Vagina (tissue), 2 donors: ENCODE data around the gene LMO3. TPM values are rescaled to one million over a fixed set of nuclear protein-coding genes. Genes with fewer than 3 reads are reported as not detected.

Experiments used
- DNase-seq, 2 donors: peaks; one replicate each; pipeline ENCODE4 v3.0.0-alpha.2; 2017; ENCODE audit errors: extremely low spot score in 2 of 2
- H3K27ac ChIP-seq: fragments of 200-600 bp; sonication (generic); one replicate; pipeline ENCODE4 v1.5.1; 2019
- H3K27me3 ChIP-seq: fragments of 200-600 bp; sonication (generic); one replicate; pipeline ENCODE4 v1.5.1; 2019
- H3K36me3 ChIP-seq, 2 donors: fragments of 200-600 bp; sonication (generic); one replicate each; pipeline ENCODE4 v1.5.1; 2017 to 2019
- H3K4me1 ChIP-seq: fragments of 200-600 bp; sonication (generic); one replicate; pipeline ENCODE4 v1.5.1; 2019
- H3K4me3 ChIP-seq, 2 donors: fragments of 200-600 bp; sonication (generic); 1 replicate in 1 of 2; 2 replicates in 1 of 2; pipeline ENCODE4 v1.5.1; 2016 to 2019
- H3K9me3 ChIP-seq: fragments of 200-600 bp; sonication (generic); one replicate; pipeline ENCODE4 v1.5.1; 2019
- POLR2A ChIP-seq, 2 donors: fragments of 450-650 bp; IDR thresholded peaks; one replicate each; pipeline ENCODE4 v1.6.1; 2017; ENCODE audit warnings: antibody characterized with exemption in 2 of 2, mild to moderate bottlenecking in 2 of 2, moderate library complexity in 2 of 2
- POLR2AphosphoS5 ChIP-seq, 2 donors: sonication (generic); formaldehyde crosslinking; IDR thresholded peaks; one replicate each; pipeline ENCODE4 v1.9.0; 2017; ENCODE audit warnings: antibody characterized with exemption in 2 of 2, mild to moderate bottlenecking in 2 of 2, low read depth in 1 of 2; ENCODE audit not compliant: insufficient read depth in 1 of 2
- intact Hi-C: fragments of 100-400 bp; cut with DNase I; formaldehyde crosslinking; loops from one replicate; pipeline ENCODE4 v1.15.1; 2023
- total RNA-seq: library from RNA; depleted of rRNA; stranded (reverse); fragments of >200 nt; gene quantifications from one replicate; pipeline ENCODE4 v1.2.3, GENCODE V29; 2016
- TF ChIP-seq, protein P1 (sequence below), 3 experiments: fragments of 450-650 bp in 2 of 3; fragments of 200-600 bp in 1 of 3; sonication (generic) in 1 of 3; IDR thresholded peaks; one replicate each; pipeline ENCODE4 v1.5.1; 2017 to 2019; ENCODE audit warnings: antibody characterized with exemption in 3 of 3, mild to moderate bottlenecking in 2 of 3, moderate library complexity in 2 of 3

Gene LMO3
- total RNA-seq, 1 donor from 2014 or later: 73.7 TPM

- intact Hi-C loops: no loop called here
- no peak overlapping the region for H3K27ac ChIP-seq
- no peaks in the 10 kb centered on the region for H3K27me3 ChIP-seq
- TF ChIP-seq POLR2AphosphoS5 (IDR thresholded peaks at IDR 0.05; ENCODE audit: insufficient read depth in 1 of 2, low read depth in 1 of 2) (no peak), POLR2A (IDR thresholded peaks at IDR 0.05) (no peak)
- TF ChIP-seq, protein P1, sequence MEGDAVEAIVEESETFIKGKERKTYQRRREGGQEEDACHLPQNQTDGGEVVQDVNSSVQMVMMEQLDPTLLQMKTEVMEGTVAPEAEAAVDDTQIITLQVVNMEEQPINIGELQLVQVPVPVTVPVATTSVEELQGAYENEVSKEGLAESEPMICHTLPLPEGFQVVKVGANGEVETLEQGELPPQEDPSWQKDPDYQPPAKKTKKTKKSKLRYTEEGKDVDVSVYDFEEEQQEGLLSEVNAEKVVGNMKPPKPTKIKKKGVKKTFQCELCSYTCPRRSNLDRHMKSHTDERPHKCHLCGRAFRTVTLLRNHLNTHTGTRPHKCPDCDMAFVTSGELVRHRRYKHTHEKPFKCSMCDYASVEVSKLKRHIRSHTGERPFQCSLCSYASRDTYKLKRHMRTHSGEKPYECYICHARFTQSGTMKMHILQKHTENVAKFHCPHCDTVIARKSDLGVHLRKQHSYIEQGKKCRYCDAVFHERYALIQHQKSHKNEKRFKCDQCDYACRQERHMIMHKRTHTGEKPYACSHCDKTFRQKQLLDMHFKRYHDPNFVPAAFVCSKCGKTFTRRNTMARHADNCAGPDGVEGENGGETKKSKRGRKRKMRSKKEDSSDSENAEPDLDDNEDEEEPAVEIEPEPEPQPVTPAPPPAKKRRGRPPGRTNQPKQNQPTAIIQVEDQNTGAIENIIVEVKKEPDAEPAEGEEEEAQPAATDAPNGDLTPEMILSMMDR (IDR thresholded peaks at IDR 0.05): no peak
- H3K9me3 ChIP-seq: no peaks in the 10 kb centered on the region
- H3K4me3 ChIP-seq: no peak overlapping the region
- DNase-seq: no peak
- H3K4me1 ChIP-seq: no peaks in the 10 kb centered on the region
- H3K36me3 ChIP-seq: no peaks in the 10 kb centered on the region
Measured at GRCh38 chr12:16579041-16579440, 26.9 kb downstream of the LMO3 start.

DNA sequence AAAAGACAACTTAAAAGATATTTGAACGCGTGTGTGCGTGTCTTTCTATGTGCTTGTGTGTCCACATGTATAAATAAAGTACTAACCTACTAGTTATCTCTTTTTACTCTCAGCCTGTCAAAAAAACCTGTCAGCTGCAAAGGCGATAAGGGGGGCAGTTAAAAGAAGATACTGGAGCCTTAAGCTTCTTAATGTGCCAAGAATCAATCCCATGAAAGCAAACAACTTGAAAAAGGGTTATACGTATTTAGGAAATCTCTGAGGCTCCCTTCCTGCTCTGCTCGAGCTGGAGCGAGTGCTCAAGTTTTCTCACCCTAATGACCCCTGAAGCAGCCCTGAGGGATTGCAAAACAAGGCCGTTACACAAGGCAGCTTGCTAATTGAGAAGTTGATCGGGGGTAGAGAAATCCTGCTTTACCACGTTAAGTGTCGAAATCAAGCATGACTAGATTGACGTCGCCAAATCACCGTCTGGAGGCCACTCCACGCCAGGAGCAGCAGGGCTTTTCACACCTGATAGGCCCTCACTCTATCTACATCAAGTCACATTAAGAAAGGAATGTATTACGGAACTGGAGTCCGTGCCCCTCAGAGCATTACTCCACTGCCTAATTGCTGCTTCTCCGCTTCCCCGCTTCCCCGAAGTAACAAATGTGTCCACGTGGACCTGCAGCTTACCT, 32.4 kb downstream of the LMO3 start:
- intact Hi-C loops: no loop called here
- H3K4me1 ChIP-seq: no peaks in the 10 kb centered on the region
- H3K27ac ChIP-seq: no peak overlapping the region
- no peak for TF ChIP-seq POLR2A (IDR thresholded peaks at IDR 0.05)
- no peak for TF ChIP-seq POLR2AphosphoS5 (IDR thresholded peaks at IDR 0.05; ENCODE audit: insufficient read depth in 1 of 2, low read depth in 1 of 2)
- TF ChIP-seq, protein P1 (IDR thresholded peaks at IDR 0.05): no peak
- no peaks in the 10 kb centered on the region for H3K27me3 ChIP-seq
- H3K9me3 ChIP-seq: no peaks in the 10 kb centered on the region
- H3K4me3 ChIP-seq: no peak overlapping the region
- peak in 1 of 2 donors; percentile 95 for DNase-seq
- no peaks in the 10 kb centered on the region for H3K36me3 ChIP-seq

DNA sequence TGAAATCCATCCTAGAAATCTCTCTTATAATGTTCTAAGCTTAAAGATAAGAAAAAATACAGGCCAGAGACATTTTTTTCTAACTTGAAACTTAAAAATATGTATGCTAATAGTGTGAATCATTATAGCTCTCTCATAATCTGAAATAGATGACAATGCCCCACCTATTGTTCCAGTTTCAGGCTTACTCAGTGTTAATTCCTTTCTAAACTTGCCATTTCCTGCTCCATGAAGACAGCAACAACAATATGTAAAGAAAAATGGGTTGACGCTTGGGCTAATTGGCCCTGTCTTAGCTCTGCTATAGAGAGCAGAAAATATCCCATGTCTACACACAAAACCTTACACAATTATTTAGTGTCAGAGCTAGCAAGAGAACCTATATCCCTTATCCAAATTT, 37.1 kb downstream of the LMO3 start:
- H3K9me3 ChIP-seq: no peaks in the 10 kb centered on the region
- no peak for DNase-seq
- no peaks in the 10 kb centered on the region for H3K4me1 ChIP-seq
- no peak overlapping the region for H3K27ac ChIP-seq
- no peak overlapping the region for H3K4me3 ChIP-seq
- intact Hi-C loops: no loop called here
- no peaks in the 10 kb centered on the region for H3K27me3 ChIP-seq
- TF ChIP-seq POLR2AphosphoS5 (IDR thresholded peaks at IDR 0.05; ENCODE audit: insufficient read depth in 1 of 2, low read depth in 1 of 2): no peak
- TF ChIP-seq, protein P1 (IDR thresholded peaks at IDR 0.05): no peak
- TF ChIP-seq POLR2A (IDR thresholded peaks at IDR 0.05): no peak
- H3K36me3 ChIP-seq: no peaks in the 10 kb centered on the region

DNA sequence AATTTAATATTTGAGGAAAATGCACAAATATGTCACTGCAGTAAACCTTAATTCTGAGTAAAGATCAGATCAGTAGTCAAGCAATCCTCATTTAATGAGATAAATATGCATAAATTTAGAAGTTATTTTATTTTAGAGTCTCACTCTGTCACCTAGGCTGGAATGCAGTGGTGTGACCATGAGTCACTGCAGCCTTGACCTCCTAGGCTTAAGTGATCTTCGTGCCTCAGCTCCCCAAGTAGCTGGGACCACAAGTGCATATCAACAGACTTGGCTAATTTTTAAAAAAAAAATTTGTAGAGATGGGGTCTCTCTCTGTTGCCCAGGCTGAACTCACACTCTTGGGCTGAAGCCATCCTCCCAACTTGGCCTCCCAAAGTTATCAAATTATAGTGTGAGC, 41.3 kb downstream of the LMO3 start:
- no peaks in the 10 kb centered on the region for H3K27me3 ChIP-seq
- H3K4me1 ChIP-seq: no peaks in the 10 kb centered on the region
- TF ChIP-seq POLR2A (IDR thresholded peaks at IDR 0.05) (no peak), POLR2AphosphoS5 (IDR thresholded peaks at IDR 0.05; ENCODE audit: insufficient read depth in 1 of 2, low read depth in 1 of 2) (no peak)
- H3K27ac ChIP-seq: no peak overlapping the region
- H3K36me3 ChIP-seq: no peaks in the 10 kb centered on the region
- DNase-seq: no peak
- no peak overlapping the region for H3K4me3 ChIP-seq
- intact Hi-C loops: no loop called here
- H3K9me3 ChIP-seq: no peaks in the 10 kb centered on the region

GRCh38 chr12:16563504-16563903, 42.5 kb downstream of the LMO3 start:
- no peaks in the 10 kb centered on the region for H3K36me3 ChIP-seq
- no peaks in the 10 kb centered on the region for H3K27me3 ChIP-seq
- H3K4me3 ChIP-seq: no peak overlapping the region
- intact Hi-C loops: no loop called here
- no peaks in the 10 kb centered on the region for H3K9me3 ChIP-seq
- no peaks in the 10 kb centered on the region for H3K4me1 ChIP-seq
- TF ChIP-seq, protein P1 (IDR thresholded peaks at IDR 0.05): no peak
- no peak for TF ChIP-seq POLR2AphosphoS5 (IDR thresholded peaks at IDR 0.05; ENCODE audit: insufficient read depth in 1 of 2, low read depth in 1 of 2)
- TF ChIP-seq POLR2A (IDR thresholded peaks at IDR 0.05): no peak
- DNase-seq: no peak
- no peak overlapping the region for H3K27ac ChIP-seq
